Activated CD4-positive, alpha-beta memory T cell treated with anti-CD3 and anti-CD28 coated beads for 36 hours (primary cell): ENCODE data around the gene CYTL1. TPM values are rescaled to one million over a fixed set of nuclear protein-coding genes. Genes with fewer than 3 reads are reported as not detected.
"Not testable (repeated sequence)": the region's sequence is repeated elsewhere in the genome, so short reads cannot be mapped to it uniquely, and the experiment has no call there.

ENCODE experiments used
- CTCF ChIA-PET: fragments of 350-600 bp; sonication (Branson Sonifier 250); formaldehyde crosslinking; loops from one replicate; lab custom pipeline; 2021; ENCODE audit warnings: antibody characterized with exemption, inconsistent platforms; lab: Charles Lee
- POLR2A ChIA-PET: fragments of 350-600 bp; sonication (Branson Sonifier 250); formaldehyde crosslinking; loops from one replicate; lab custom pipeline; 2021; ENCODE audit warnings: antibody characterized with exemption; lab: Charles Lee
- DNase-seq: peaks from one replicate; pipeline ENCODE4 v3.0.0-alpha.2; 2020
- H3K27ac Mint-ChIP-seq: one replicate; pipeline ENCODE4 v1.8.0; 2021; ENCODE audit warnings: mixed read lengths
- H3K27me3 Mint-ChIP-seq: one replicate; pipeline ENCODE4 v1.8.0; 2021; ENCODE audit warnings: mixed read lengths
- H3K36me3 Mint-ChIP-seq: one replicate; pipeline ENCODE4 v1.8.0; 2021; ENCODE audit warnings: mixed read lengths
- H3K4me1 Mint-ChIP-seq: one replicate; pipeline ENCODE4 v1.8.0; 2021; ENCODE audit warnings: low read depth, mixed read lengths
- H3K4me3 Mint-ChIP-seq: one replicate; pipeline ENCODE4 v1.8.0; 2021; ENCODE audit warnings: mild to moderate bottlenecking, mixed read lengths
- H3K9me3 Mint-ChIP-seq: one replicate; pipeline ENCODE4 v1.8.0; 2021; ENCODE audit warnings: mixed read lengths
- intact Hi-C: fragments of 100-400 bp; cut with micrococcal nuclease; formaldehyde crosslinking; loops from one replicate; pipeline ENCODE4 v1.15.1; 2023
- total RNA-seq, 2 experiments: library from RNA; stranded (reverse); gene quantifications; one replicate each; pipeline ENCODE4 v1.2.3, GENCODE V29; 2021

The CYTL1 gene
- not detected for total RNA-seq

DNA sequence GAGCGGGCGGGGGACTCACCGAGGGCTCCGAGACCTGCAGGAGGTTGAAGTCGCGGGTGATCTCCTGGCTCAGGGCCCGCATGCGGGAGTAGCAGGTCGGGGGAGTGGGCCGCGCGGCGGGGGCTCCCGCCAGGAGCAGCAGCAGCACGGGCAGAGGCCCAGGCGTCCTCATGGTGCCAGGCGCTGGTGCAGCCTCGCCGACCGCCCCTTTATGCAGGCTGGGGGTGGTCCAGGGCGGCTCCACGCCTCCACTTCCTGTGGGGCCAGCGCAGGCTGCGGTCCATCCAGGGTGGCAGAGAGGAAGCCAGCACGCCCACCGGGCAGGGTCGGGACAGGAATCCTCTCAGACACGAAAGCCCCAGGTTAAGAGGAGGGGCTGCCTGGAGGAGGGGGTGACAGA, at the start of gene CYTL1:
Gene CYTL1, minus strand, starts transcription at position 185 of the 400 bp plus-strand sequence. Its CDS starts 13 bp downstream, at position 172.
- no peak for DNase-seq
- CTCF ChIA-PET = no interaction called here
- H3K4me3 Mint-ChIP-seq = no peak within 1 kb of the TSS
- no peak within 1 kb of the TSS for H3K27ac Mint-ChIP-seq
- POLR2A ChIA-PET = no interaction called here
- H3K9me3 Mint-ChIP-seq = peaks cover 2% of the 10 kb centered on the region
- H3K4me1 Mint-ChIP-seq = no peaks in the 10 kb centered on the region
- peaks cover 13% of the 10 kb centered on the region for H3K27me3 Mint-ChIP-seq
- H3K36me3 Mint-ChIP-seq = no peaks in the 10 kb centered on the region
- intact Hi-C loops = no loop called here

GRCh38 chr4:5067908-5068307, 48.6 kb upstream of the CYTL1 start:
- Mint-ChIP-seq H3K9me3 (peaks cover 14% of the 10 kb centered on the region), H3K27me3 (no peaks in the 10 kb centered on the region), H3K4me3 (no peak overlapping the region), H3K4me1 (no peaks in the 10 kb centered on the region), H3K27ac (no peak overlapping the region), H3K36me3 (no peaks in the 10 kb centered on the region)
- no peak for DNase-seq
- POLR2A ChIA-PET = no interaction called here
- intact Hi-C loops = no loop called here
- CTCF ChIA-PET = no interaction called here

DNA sequence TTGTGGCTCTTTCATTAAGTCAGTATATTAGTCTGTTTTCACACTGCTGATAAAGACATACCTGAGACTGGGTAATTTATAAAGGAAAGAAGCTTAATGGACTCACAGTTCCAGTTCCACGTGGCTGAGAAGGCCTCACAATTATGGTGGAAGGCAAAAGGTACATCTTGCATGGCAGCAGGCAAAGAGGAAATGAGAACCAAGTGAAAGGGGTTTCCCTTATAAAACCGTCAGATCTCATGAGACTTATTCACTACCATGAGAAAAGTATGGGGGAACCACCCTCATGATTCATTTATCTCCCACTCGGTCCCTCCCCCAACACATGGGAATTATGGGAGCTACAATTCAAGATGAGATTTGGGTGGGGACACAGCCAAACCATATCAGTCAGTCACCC, 47.7 kb upstream of the CYTL1 start:
- peaks cover 14% of the 10 kb centered on the region for H3K9me3 Mint-ChIP-seq
- H3K36me3 Mint-ChIP-seq, POLR2A ChIA-PET, H3K27ac Mint-ChIP-seq, intact Hi-C loops, DNase-seq, H3K27me3 Mint-ChIP-seq, CTCF ChIA-PET, H3K4me3 Mint-ChIP-seq, H3K4me1 Mint-ChIP-seq: not testable (repeated sequence)

GRCh38 chr4:5066101-5066500, 46.8 kb upstream of the CYTL1 start:
- Mint-ChIP-seq H3K4me1 (no peaks in the 10 kb centered on the region), H3K27me3 (no peaks in the 10 kb centered on the region), H3K36me3 (no peaks in the 10 kb centered on the region), H3K27ac (no peak overlapping the region), H3K9me3 (peaks cover 14% of the 10 kb centered on the region), H3K4me3 (no peak overlapping the region)
- intact Hi-C loops = no loop called here
- DNase-seq = no peak
- CTCF ChIA-PET = no interaction called here
- POLR2A ChIA-PET = no interaction called here

- no peak for DNase-seq
- POLR2A ChIA-PET = no interaction called here
- Mint-ChIP-seq H3K4me3 (no peak overlapping the region), H3K27ac (no peak overlapping the region), H3K27me3 (peaks cover 25% of the 10 kb centered on the region), H3K4me1 (peaks cover 5% of the 10 kb centered on the region), H3K9me3 (no peaks in the 10 kb centered on the region), H3K36me3 (no peaks in the 10 kb centered on the region)
- CTCF ChIA-PET = no interaction called here
- intact Hi-C loops = no loop called here
Measured at GRCh38 chr4:5055411-5055810, 36.2 kb upstream of the CYTL1 start.

GRCh38 chr4:5054532-5054931, 35.3 kb upstream of the CYTL1 start:
- Mint-ChIP-seq H3K27me3 (peaks cover 31% of the 10 kb centered on the region), H3K27ac (no peak overlapping the region), H3K4me1 (peaks cover 5% of the 10 kb centered on the region), H3K9me3 (no peaks in the 10 kb centered on the region), H3K4me3 (no peak overlapping the region), H3K36me3 (no peaks in the 10 kb centered on the region)
- intact Hi-C loops = no loop called here
- DNase-seq = no peak
- POLR2A ChIA-PET = no interaction called here
- CTCF ChIA-PET = no interaction called here

GRCh38 chr4:5052726-5053425, 33.6 kb upstream of the CYTL1 start:
- Mint-ChIP-seq H3K4me1 (peaks cover 5% of the 10 kb centered on the region), H3K27me3 (peaks cover 38% of the 10 kb centered on the region), H3K36me3 (no peaks in the 10 kb centered on the region), H3K27ac (no peak overlapping the region), H3K9me3 (no peaks in the 10 kb centered on the region), H3K4me3 (no peak overlapping the region)
- POLR2A ChIA-PET = no interaction called here
- CTCF ChIA-PET = no interaction called here
- DNase-seq = no peak
- intact Hi-C loops = no loop called here

GRCh38 chr4:5052204-5052702, 33.0 kb upstream of the CYTL1 start:
- no peak overlapping the region for H3K27ac Mint-ChIP-seq
- POLR2A ChIA-PET = no interaction called here
- H3K4me3 Mint-ChIP-seq = no peak overlapping the region
- peaks cover 41% of the 10 kb centered on the region for H3K27me3 Mint-ChIP-seq
- intact Hi-C loops = no loop called here
- CTCF ChIA-PET = interaction anchor here (1.4 kb wide), 1 partner anchor 758 kb away, joined by 3 read pairs; no protein-coding TSS in a partner anchor
- H3K9me3 Mint-ChIP-seq = no peaks in the 10 kb centered on the region
- H3K4me1 Mint-ChIP-seq = peaks cover 5% of the 10 kb centered on the region
- no peak for DNase-seq
- no peaks in the 10 kb centered on the region for H3K36me3 Mint-ChIP-seq

- POLR2A ChIA-PET = no interaction called here
- CTCF ChIA-PET = interaction anchor here (1.2 to 1.4 kb wide), 3 partner anchors 407 to 761 kb away, joined by 3 read pairs; no protein-coding TSS in a partner anchor
- H3K27ac Mint-ChIP-seq = no peak within 1 kb of the TSS
- DNase-seq = peak; percentile 39
- no peaks in the 10 kb centered on the region for H3K36me3 Mint-ChIP-seq
- peaks cover 5% of the 10 kb centered on the region for H3K4me1 Mint-ChIP-seq
- peaks cover 46% of the 10 kb centered on the region for H3K27me3 Mint-ChIP-seq
- intact Hi-C loops = loop anchor here (2.0 kb wide), 1 partner anchor 761 kb away; no protein-coding TSS in a partner anchor
- H3K4me3 Mint-ChIP-seq = peak within 1 kb of the TSS; percentile 42
- no peaks in the 10 kb centered on the region for H3K9me3 Mint-ChIP-seq
Measured at GRCh38 chr4:5051278-5052203, 32.3 kb upstream of the CYTL1 start, which contains the start of gene STK32B. TSS of gene STK32B (plus strand) at chr4:5051480.

DNA sequence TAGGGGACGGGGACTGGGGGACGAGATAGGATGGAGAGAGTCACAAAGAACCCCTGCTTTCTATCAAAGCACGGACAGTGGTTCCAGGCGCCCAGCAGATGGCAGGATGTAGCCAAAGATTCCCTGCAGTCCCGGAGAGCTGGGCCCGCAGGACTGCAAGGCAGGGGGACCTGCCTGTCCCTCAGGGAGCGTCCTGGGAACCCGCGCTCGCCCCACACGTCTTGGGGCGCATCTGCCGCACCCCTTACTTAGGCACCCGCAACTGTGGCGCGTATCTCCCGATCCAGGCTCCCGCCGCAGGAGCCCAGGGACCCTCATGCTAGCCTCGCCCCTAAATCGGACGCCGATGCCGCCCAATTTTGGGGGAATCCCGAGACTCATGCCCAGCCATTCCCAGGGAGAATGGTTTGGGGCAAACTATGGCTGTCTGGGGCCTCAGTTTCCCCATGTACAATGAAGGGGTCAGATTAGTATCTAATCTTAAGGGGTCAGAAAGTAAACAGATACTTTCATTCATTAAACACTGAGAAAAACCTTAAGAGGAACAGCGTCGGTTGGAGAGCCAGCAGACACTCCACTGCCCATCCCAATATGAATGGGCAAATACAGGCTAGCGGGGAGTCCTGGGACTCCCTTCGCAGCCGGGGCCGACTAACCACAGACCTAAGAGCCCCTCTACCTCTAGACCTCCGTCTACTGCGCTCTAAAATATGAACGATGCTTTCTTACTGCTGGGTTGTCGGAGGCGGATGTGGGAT, 31.4 kb upstream of the CYTL1 start:
- H3K4me3 Mint-ChIP-seq = peak overlapping the region; percentile 42
- ChIA-PET CTCF (interaction anchor here (0.5 to 1.4 kb wide), 4 partner anchors 408 to 762 kb away, joined by 3 to 4 read pairs (median 3); no protein-coding TSS in a partner anchor), POLR2A (no interaction called here)
- H3K27me3 Mint-ChIP-seq = peaks cover 51% of the 10 kb centered on the region
- no peaks in the 10 kb centered on the region for H3K9me3 Mint-ChIP-seq
- peaks cover 5% of the 10 kb centered on the region for H3K4me1 Mint-ChIP-seq
- intact Hi-C loops = loop anchor here (2.0 kb wide), 1 partner anchor 762 kb away; no protein-coding TSS in a partner anchor
- DNase-seq = peak; percentile 43
- H3K27ac Mint-ChIP-seq = no peak overlapping the region
- H3K36me3 Mint-ChIP-seq = no peaks in the 10 kb centered on the region

GRCh38 chr4:5048721-5049120, 29.5 kb upstream of the CYTL1 start:
- intact Hi-C loops = no loop called here
- Mint-ChIP-seq H3K27ac (no peak overlapping the region), H3K9me3 (no peaks in the 10 kb centered on the region), H3K36me3 (no peaks in the 10 kb centered on the region), H3K4me3 (no peak overlapping the region), H3K27me3 (peaks cover 65% of the 10 kb centered on the region), H3K4me1 (peaks cover 5% of the 10 kb centered on the region)
- CTCF ChIA-PET = no interaction called here
- no peak for DNase-seq
- POLR2A ChIA-PET = no interaction called here
